ENCODE measurements around the gene A3GALT2. TPM values are rescaled to one million over a fixed set of nuclear protein-coding genes. Genes with fewer than 3 reads are reported as not detected.
"Not testable (repeated sequence)": the region's sequence is repeated elsewhere in the genome, so short reads cannot be mapped to it uniquely, and the experiment has no call there.

The A3GALT2 gene
- total and polyA plus RNA-seq, 5 experiments from 2014 or later = not detected

DNA sequence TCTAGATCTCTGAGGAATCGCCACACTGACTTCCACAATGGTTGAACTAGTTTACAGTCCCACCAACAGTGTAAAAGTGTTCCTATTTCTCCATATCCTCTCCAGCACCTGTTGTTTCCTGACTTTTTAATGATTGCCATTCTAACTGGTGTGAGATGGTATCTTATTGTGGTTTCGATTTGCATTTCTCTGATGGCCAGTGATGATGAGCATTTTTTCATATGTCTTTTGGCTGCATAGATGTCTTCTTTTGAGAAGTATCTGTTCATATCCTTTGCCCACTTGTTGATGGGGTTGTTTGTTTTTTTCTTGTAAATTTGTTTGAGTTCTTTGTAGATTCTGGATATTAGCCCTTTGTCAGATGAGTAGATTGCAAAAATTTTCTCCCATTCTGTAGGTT, 30.3 kb downstream of the A3GALT2 start:
- DNase-seq, H3K27ac Mint-ChIP-seq, H3K27me3 Mint-ChIP-seq, POLR2A ChIA-PET, ATAC-seq, H3K4me3 Mint-ChIP-seq, H3K9me3 Mint-ChIP-seq: not testable (repeated sequence)
- peaks cover 0 to 17% (median 13%) of the 10 kb centered on the region in 4 donors for H3K4me1 Mint-ChIP-seq
- H3K36me3 Mint-ChIP-seq = peaks cover 8 to 61% (median 18%) of the 10 kb centered on the region in 3 donors

DNA sequence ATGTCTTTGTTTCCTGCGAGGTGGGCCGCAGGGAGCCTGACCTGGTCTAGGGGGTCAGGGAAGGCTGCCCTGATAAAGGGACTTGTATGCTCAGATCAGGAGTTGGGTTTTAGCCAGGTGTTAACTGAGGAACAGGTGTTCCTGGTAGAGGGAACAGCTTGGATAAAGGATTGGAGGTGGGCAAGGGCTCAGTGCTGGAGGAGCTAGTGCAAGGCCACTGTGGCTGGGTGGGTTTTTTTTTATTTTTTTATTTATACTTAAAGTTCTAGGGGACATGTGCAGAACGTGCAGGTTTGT, 31.1 kb downstream of the A3GALT2 start:
- Mint-ChIP-seq H3K9me3 (peaks cover 0 to 2% (median 0%) of the 10 kb centered on the region in 9 donors), H3K27me3 (no peaks in the 10 kb centered on the region), H3K4me1 (peaks cover 0 to 13% (median 10%) of the 10 kb centered on the region in 4 donors), H3K36me3 (peaks cover 8 to 66% (median 18%) of the 10 kb centered on the region in 3 donors), H3K4me3 (no peak overlapping the region), H3K27ac (peak overlapping the region in 2 of 10 donors; percentile 56 to 83)
- ATAC-seq (no peak), DNase-seq (no peak)
- POLR2A ChIA-PET = no interaction called here

DNA sequence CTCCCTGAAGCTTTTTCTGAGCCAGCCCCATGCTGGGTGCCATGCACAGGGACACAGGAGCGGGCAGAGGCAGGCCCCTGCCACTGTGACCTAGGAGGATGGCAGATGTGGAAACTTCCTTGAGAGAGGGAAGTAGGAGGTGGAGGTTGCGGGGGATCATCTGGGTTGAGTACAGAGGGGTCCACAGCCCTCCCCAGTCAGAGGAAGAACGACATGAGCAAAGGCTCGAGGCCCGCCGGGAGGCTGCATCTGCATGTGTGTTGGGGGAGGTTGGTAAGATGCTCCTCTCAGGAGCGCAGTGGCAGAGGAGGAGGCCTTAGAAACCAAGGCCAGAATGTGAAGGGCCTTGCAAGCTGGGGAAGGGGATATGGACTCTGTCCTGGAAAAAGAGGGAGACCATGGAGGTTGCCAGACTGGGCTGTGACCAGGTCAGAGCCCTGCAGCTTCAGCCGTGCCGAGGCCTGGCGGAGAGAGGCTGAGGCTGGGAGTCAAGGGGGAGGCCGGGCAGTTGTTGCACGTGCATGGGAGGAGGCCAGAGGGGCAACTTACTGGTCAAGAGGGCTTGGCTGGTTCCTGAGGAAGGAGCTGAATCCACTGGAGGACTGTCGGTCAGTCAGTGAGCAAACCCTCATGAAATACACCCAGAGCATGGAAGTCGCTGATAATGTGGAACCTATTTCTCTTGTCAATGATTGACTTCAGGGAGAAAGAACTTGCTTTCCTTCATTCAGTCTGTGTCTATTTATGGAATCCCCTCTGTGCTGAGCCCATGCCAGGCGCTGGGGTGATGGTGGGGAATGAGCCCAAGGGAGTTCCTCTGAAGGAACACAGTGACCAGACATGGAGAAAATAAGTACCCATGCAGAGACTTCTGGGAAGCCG, 31.7 kb downstream of the A3GALT2 start:
- DNase-seq (no peak), ATAC-seq (no peak)
- Mint-ChIP-seq H3K9me3 (peaks cover 0 to 2% (median 0%) of the 10 kb centered on the region in 9 donors), H3K36me3 (peaks cover 8 to 68% (median 20%) of the 10 kb centered on the region in 3 donors), H3K4me3 (no peak overlapping the region), H3K4me1 (peaks cover 0 to 12% (median 8%) of the 10 kb centered on the region in 4 donors), H3K27ac (peak overlapping the region in 6 of 10 donors; percentile 37 to 83 (median 68)), H3K27me3 (no peaks in the 10 kb centered on the region)
- POLR2A ChIA-PET = no interaction called here

DNA sequence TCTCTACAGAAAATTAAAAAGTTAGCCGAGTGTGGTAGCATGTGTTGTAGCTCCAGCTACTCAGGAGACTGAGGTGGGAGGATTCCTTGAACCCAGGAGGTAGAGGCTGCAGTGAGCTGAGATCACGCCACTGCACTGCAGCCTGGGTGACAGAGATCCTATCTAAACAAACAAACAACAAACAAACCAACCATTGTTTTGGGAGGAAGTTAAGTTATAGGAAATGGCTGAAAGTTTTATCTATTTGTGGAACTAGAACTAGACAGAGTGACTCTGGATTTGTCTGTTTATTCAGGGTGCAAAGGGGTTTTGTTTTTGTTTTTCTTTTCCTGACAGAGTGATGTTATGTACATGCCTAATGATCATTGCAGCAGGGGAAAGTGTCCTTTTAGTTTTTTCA, 33.6 kb downstream of the A3GALT2 start:
- Mint-ChIP-seq H3K27me3 (no peaks in the 10 kb centered on the region), H3K36me3 (peaks cover 8 to 71% (median 23%) of the 10 kb centered on the region in 3 donors), H3K27ac (peak overlapping the region in 1 of 10 donors; percentile 48)

DNA sequence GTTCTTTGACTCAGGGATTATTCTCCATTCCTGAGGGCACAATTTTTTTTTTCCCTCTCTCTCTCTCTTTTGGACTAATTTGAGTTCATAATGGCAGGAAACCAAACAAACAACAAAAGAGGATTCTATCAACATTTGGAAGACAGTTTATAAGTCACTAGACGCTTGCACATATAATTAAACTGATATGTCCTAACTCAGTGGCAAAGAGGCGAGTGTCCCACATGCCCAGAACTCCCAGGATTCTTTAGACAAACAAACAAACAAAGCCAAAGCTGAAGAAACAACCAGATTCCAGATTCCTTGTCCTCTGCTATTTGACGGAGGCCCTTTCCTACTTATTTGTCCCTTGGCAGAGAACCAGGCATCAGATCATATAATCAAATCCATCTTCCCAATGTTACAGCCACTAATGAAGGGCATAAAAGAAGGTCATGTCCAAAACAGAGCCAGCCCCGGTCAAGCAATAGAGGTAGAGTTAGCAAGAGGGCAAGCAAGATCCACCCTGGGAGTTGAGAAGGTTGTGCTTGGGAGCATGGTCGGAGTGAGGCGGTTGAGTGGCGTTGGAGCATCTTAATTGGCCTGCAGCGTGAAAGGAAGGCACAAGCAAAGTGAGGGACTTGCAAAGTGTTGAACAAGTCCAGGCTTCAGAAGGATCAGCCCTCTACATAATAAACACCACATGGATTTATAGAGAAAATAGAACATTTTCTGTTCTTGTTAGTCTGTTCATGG, 34.3 kb downstream of the A3GALT2 start:
- peaks cover 0 to 2% (median 0%) of the 10 kb centered on the region in 9 donors for H3K9me3 Mint-ChIP-seq
- no peaks in the 10 kb centered on the region for H3K27me3 Mint-ChIP-seq
- DNase-seq = no peak
- no peak overlapping the region for H3K4me3 Mint-ChIP-seq
- peak overlapping the region in 3 of 10 donors; percentile 18 to 61 (median 48) for H3K27ac Mint-ChIP-seq
- ATAC-seq = no peak
- H3K4me1 Mint-ChIP-seq = peaks cover 0 to 7% (median 3%) of the 10 kb centered on the region in 4 donors
- POLR2A ChIA-PET = no interaction called here
- H3K36me3 Mint-ChIP-seq = peaks cover 12 to 74% (median 28%) of the 10 kb centered on the region in 3 donors

More for the DNA sequence above, 33.6 kb downstream of the A3GALT2 start:
- Mint-ChIP-seq H3K4me1 (peaks cover 0 to 6% (median 3%) of the 10 kb centered on the region in 4 donors), H3K9me3 (peaks cover 0 to 2% (median 0%) of the 10 kb centered on the region in 9 donors), H3K4me3 (no peak overlapping the region)
- POLR2A ChIA-PET = no interaction called here
- DNase-seq (no peak), ATAC-seq (no peak)

DNA sequence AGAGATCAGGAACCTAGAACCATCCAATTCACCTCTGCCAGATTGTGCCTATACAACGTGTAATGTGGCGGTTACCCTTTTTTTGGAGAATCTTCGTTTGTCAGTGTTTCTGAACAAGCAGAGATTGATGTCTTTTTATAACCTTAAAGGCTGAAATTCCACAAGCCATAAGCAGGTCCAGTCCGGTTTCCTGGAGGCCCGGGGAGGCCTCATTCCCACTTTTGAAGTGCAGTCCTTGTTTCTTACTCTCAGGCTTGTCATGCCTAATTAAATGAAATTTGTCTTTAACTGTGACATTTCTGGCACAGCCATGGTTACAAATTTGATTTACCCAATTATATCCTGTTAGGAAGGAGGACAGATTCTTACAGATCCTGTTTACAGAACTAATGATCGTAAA, 36.8 kb downstream of the A3GALT2 start:
- Mint-ChIP-seq H3K27ac (no peak overlapping the region), H3K4me1 (peaks cover 0 to 6% (median 3%) of the 10 kb centered on the region in 4 donors), H3K27me3 (no peaks in the 10 kb centered on the region), H3K4me3 (no peak overlapping the region), H3K36me3 (peaks cover 11 to 83% (median 26%) of the 10 kb centered on the region in 3 donors), H3K9me3 (no peaks in the 10 kb centered on the region)
- POLR2A ChIA-PET = no interaction called here
- ATAC-seq = no peak
- no peak for DNase-seq

DNA sequence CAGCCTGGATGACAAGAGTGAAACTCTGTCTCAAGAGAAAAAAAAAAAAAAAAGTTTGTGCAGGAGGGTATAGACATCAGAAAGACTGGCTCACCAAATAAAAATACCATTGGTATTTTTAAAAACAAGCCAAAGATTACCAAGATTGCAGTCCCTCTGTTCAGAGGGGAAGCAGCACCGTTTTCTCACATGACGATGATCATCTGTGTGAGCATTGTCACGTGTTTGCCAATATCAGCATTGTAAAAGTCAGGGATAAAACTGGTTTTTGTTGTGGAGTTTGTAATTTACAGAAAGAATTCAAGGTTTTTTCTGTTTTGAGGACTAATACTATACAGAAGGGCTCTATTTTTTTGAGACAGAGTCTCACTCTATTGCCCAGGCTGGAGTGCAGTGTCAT, 38.1 kb downstream of the A3GALT2 start:
- POLR2A ChIA-PET = no interaction called here
- no peaks in the 10 kb centered on the region for H3K9me3 Mint-ChIP-seq
- peaks cover 0 to 5% (median under 1%) of the 10 kb centered on the region in 4 donors for H3K4me1 Mint-ChIP-seq
- ATAC-seq (no peak), DNase-seq (no peak)
- H3K27ac Mint-ChIP-seq = peak overlapping the region in 1 of 10 donors; percentile 61
- H3K27me3 Mint-ChIP-seq = no peaks in the 10 kb centered on the region
- H3K36me3 Mint-ChIP-seq = peaks cover 8 to 79% (median 25%) of the 10 kb centered on the region in 3 donors
- no peak overlapping the region for H3K4me3 Mint-ChIP-seq

DNA sequence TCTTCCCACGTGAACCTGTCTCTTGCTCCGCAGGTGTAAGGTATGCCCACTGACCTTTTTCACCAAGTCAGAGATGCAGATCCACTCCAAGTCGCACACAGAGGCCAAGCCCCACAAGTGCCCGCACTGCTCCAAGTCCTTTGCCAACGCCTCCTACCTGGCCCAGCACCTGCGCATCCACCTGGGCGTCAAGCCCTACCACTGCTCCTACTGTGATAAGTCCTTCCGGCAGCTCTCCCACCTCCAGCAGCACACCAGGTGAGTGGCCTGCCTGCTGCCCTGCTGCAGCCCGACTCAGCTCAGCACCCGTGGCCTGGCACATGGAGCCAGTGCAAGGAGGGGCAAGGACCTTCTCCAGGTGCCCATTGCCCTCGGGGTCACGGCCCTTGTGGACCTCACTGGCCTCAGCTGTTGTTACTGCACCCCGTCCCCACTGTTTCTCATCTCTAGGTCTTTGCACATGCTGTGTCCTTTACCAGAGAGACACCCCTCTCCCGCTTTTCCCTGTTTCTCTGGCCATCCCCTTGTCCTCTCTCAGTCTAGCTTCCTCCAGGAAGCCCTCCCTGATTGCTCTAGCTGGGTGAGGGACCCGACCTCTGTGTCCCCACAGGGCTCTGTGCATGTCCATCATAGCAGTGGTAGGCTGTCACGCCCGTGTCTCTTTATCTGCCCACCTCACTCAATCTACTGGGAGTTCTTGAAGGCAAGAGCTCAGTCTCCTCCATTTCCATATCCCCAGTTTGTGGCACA, 39.2 kb downstream of the A3GALT2 start:
- H3K27me3 Mint-ChIP-seq = no peaks in the 10 kb centered on the region
- peak overlapping the region in 1 of 10 donors; percentile 61 for H3K27ac Mint-ChIP-seq
- DNase-seq (no peak), ATAC-seq (no peak)
- peaks cover 0 to 6% (median 2%) of the 10 kb centered on the region in 4 donors for H3K4me1 Mint-ChIP-seq
- H3K4me3 Mint-ChIP-seq = no peak overlapping the region
- peaks cover 7 to 80% (median 25%) of the 10 kb centered on the region in 3 donors for H3K36me3 Mint-ChIP-seq
- POLR2A ChIA-PET = no interaction called here
- no peaks in the 10 kb centered on the region for H3K9me3 Mint-ChIP-seq

DNA sequence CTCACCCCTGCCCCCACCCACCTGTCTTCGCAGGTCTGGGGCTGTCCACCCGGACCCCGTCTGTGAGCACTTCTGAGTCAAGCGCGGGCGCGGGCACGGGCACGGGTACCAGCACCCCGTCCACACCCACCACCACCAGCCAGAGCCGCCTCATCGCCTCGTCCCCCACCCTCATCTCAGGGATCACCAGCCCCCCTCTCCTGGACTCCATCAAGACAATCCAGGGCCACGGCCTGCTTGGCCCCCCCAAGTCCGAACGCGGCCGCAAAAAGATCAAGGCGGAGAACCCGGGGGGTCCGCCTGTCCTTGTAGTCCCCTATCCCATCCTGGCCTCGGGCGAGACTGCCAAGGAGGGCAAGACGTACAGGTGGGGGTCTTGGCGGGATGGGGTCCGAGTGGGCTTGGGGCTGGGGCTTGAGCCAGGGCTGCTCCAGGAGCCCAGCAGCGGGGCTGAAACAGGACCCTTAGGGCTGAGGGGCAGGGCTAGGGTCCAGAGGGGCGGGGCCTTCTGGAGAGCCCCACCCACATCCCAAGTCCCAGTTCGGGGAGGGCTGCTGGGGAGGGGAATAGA, 40.7 kb downstream of the A3GALT2 start:
- POLR2A ChIA-PET = no interaction called here
- Mint-ChIP-seq H3K27me3 (no peaks in the 10 kb centered on the region), H3K4me1 (peaks cover 0 to 6% (median 2%) of the 10 kb centered on the region in 4 donors), H3K9me3 (no peaks in the 10 kb centered on the region), H3K4me3 (no peak overlapping the region), H3K36me3 (peaks cover 4 to 72% (median 22%) of the 10 kb centered on the region in 3 donors), H3K27ac (no peak overlapping the region)
- no peak for DNase-seq
- no peak for ATAC-seq

DNA sequence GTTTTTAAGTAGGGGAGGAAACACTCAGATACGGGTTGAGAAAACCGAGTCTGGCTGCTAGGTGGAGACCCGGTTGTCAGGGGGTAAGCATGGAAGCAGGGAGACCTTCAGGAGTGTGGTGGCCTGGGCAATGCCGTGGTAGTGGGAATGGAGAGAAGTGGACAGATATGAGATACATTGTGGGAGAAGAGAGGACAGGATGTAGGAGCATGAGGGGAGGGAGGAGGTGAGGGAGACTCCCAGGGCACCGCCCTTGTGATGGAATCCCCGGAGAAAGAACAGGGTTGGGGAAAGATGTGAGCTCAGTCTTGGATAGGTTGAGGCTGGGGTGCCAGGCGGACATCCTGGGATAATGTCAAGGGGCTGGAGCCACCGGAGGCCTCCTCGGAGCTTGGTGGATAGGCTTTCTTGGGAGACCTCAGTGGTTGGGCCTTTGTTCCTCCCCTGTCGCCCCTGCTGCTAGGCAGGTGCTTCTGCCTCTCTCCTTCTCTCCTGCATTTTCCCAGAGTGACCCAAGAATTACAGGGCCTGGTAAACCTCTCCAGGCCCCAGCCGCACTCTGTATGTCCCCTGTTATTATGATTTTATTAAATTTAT, 43.3 kb downstream of the A3GALT2 start:
- DNase-seq = no peak
- no peaks in the 10 kb centered on the region for H3K9me3 Mint-ChIP-seq
- POLR2A ChIA-PET = no interaction called here
- H3K4me3 Mint-ChIP-seq = no peak overlapping the region
- H3K27ac Mint-ChIP-seq = peak overlapping the region in 2 of 10 donors; percentile 68 to 69
- ATAC-seq = no peak
- no peaks in the 10 kb centered on the region for H3K27me3 Mint-ChIP-seq
- peaks cover 12 to 23% (median 17%) of the 10 kb centered on the region in 4 donors for H3K4me1 Mint-ChIP-seq
- H3K36me3 Mint-ChIP-seq = peaks cover 4 to 51% (median 19%) of the 10 kb centered on the region in 3 donors

DNA sequence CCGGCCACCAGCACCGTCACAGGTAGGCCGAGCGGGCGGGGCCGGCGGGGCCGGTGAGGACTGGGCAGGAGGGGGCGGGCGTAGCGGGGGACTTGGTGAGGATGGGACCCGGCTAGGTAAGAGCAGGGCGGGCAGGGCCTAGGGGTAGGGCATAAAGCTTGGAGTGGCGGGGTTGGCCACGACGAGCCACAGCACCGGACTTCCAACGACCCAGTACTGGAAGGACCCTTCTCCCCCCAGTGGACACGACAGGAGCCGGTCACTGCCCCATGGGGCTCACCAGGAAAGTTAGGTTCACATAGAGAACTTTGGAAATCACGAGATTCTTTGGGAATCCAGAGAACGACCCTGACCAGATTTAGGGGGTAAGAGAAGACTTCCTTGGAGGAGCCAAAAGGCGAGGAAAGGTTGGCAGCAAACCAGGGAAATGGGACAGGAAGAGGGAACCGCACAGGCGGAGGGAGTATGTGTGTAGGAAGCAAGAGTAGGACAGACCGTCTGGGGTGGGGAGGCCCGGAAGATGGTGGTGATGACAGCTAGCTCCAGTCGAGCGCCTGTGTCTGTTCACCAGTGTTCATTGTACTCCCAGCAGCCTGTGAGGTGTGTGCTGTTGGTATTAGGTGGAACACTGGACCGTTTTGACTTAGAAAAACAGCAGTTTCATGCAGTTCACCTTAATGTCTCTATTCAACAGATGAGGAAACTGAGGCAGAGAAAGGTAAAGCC, 44.2 kb downstream of the A3GALT2 start:
- no peak for ATAC-seq
- Mint-ChIP-seq H3K9me3 (no peaks in the 10 kb centered on the region), H3K4me1 (peaks cover 16 to 31% (median 25%) of the 10 kb centered on the region in 4 donors), H3K27me3 (no peaks in the 10 kb centered on the region), H3K4me3 (no peak overlapping the region), H3K27ac (peak overlapping the region in 1 of 10 donors; percentile 80), H3K36me3 (peaks cover under 1 to 45% (median 15%) of the 10 kb centered on the region in 3 donors)
- POLR2A ChIA-PET = no interaction called here
- no peak for DNase-seq

All from naive thymus-derived CD8-positive, alpha-beta T cell (primary cell).